Activated T-cell treated with anti-CD3 and anti-CD28 coated beads, Interleukin-2, amount 50 U/mL, for 72 hours (primary cell): ENCODE data around the gene BAIAP2L1. TPM values are rescaled to one million over a fixed set of nuclear protein-coding genes. Genes with fewer than 3 reads are reported as not detected.

Source experiments
- ATAC-seq, 2 donors: fragments of 150-1000 bp; cut with Tn5 transposase; replicated peaks in 1 of 2; 2 replicates each; pipeline ENCODE4 v1.10.0; 2021; ENCODE audit warnings: moderate library complexity in 2 of 2, mild to moderate bottlenecking in 1 of 2
- DNase-seq, 2 donors: peaks; one replicate each; pipeline ENCODE4 v3.0.0; 2021 to 2022; ENCODE audit warnings: mixed read lengths in 1 of 2
- H3K27ac Mint-ChIP-seq: one replicate; pipeline ENCODE4 v1.8.0; 2022; ENCODE audit warnings: mild to moderate bottlenecking, moderate library complexity, mixed read lengths
- H3K27me3 Mint-ChIP-seq: one replicate; pipeline ENCODE4 v1.8.0; 2022; ENCODE audit warnings: low read depth, mixed read lengths
- H3K36me3 Mint-ChIP-seq, 2 donors: one replicate each; pipeline ENCODE4 v1.8.0; 2022; ENCODE audit warnings: mixed read lengths in 2 of 2, mild to moderate bottlenecking in 1 of 2; ENCODE audit not compliant: insufficient read depth in 2 of 2
- H3K4me1 Mint-ChIP-seq: one replicate; pipeline ENCODE4 v1.8.0; 2022; ENCODE audit warnings: low read depth, mixed read lengths
- H3K4me3 Mint-ChIP-seq, 2 donors: one replicate each; pipeline ENCODE4 v1.8.0; 2022; ENCODE audit warnings: mild to moderate bottlenecking in 2 of 2, mixed read lengths in 2 of 2, moderate library complexity in 2 of 2
- H3K9me3 Mint-ChIP-seq, 2 donors: one replicate each; pipeline ENCODE4 v1.8.0; 2022; ENCODE audit warnings: mixed read lengths in 2 of 2
- total RNA-seq, 2 donors: library from RNA; stranded (reverse); gene quantifications; one replicate each; pipeline ENCODE4 v1.2.3, GENCODE V29; 2022

The BAIAP2L1 gene
- total RNA-seq, 2 donors from 2014 or later, result 5.1 to 9.6 TPM

DNA sequence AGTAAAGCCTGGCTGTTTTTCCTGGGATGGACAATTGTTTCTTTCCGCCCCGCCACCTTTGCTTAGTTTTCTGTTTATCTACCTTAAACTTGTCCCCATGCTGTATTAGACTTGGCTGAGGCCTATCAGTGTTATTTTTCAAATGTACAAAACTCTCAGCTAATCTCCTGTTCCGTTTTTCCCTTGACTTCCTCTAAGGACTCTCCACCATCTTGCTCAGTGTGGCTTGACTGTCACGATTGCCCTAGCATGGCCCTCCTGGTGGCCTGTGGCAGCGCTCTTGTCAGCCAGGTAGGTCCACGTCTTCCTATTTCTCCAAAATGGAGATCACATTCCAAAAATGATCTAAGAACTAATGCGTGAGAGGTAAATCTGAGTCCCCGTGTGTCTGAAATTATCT, 36.7 kb downstream of the BAIAP2L1 start:
- ATAC-seq (no peak), DNase-seq (no peak)
- Mint-ChIP-seq H3K9me3 (no peaks in the 10 kb centered on the region), H3K27me3 (no peaks in the 10 kb centered on the region), H3K27ac (no peak overlapping the region), H3K4me3 (no peak overlapping the region), H3K36me3 (no peaks in the 10 kb centered on the region), H3K4me1 (no peaks in the 10 kb centered on the region)

DNA sequence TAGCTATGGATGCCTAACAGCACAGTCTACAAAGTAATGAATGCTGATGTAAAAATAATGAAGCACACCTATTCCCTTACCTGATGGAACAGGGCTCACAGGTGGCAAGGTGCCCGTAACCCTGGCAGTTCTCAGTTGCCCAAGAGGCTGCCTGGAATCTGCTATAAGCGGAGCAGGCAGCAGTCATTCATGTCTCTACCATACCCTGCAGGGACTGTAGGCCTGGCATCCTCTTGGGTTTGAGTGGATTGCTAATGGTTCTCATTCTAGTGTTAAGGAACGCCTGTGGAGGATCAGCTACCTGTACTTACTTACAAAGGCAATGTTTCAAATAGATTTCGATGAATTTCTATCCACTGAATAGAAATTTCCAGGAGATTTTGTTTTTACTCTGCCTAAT, 38.4 kb downstream of the BAIAP2L1 start:
- H3K9me3 Mint-ChIP-seq, result no peaks in the 10 kb centered on the region

DNA sequence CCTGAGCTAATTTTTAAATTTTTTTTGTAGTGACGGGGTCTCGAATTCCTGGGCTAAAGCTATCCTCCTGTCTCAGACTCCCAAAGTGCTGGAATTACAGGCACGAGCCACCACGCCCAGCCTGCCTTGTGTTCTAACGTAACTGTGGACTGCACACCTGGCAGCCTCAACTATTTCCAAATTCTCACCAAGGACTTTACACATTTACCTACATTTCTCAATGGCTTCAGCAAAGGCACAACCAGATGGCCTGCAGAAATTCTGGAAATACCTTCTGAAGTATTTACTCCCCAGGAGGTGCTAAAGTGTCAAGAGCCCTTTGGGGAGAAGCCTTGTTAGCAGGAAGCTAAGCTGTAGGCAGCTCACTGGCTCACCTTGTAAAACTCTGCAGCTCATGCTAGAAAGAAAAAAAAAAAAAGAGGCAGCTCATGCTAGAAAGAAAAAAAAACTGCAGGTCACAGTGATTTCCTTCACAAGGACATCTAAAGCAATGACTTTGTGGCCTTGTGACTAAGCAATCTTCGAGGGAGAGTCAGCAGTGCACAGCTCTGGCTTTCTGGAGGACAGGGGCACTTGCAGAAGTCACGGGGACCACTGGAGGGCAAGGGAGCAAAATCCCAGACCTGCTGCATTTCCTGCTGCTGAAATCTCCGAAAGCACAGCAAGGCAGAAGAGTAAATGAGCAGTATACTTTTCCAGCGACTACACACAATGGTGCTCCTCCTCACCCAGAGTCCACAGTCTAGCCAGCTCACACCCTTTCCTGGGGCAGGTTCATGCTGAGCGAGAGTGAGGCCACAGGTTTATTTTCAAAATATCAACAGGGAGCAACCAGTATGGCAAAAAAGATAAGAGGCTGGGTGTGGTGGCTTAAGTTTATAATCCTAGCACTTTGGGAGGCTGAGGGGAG, 40.4 kb downstream of the BAIAP2L1 start:
- ATAC-seq, result no peak
- peak overlapping the region; percentile 15 for H3K27ac Mint-ChIP-seq
- H3K4me3 Mint-ChIP-seq, result no peak overlapping the region
- no peaks in the 10 kb centered on the region for H3K9me3 Mint-ChIP-seq
- no peaks in the 10 kb centered on the region for H3K36me3 Mint-ChIP-seq
- no peaks in the 10 kb centered on the region for H3K27me3 Mint-ChIP-seq
- H3K4me1 Mint-ChIP-seq, result no peaks in the 10 kb centered on the region
- DNase-seq, result no peak

More for the DNA sequence above, 38.4 kb downstream of the BAIAP2L1 start:
- Mint-ChIP-seq H3K27me3 (no peaks in the 10 kb centered on the region), H3K4me1 (no peaks in the 10 kb centered on the region), H3K4me3 (no peak overlapping the region), H3K27ac (no peak overlapping the region), H3K36me3 (no peaks in the 10 kb centered on the region)
- DNase-seq (no peak), ATAC-seq (no peak)

DNA sequence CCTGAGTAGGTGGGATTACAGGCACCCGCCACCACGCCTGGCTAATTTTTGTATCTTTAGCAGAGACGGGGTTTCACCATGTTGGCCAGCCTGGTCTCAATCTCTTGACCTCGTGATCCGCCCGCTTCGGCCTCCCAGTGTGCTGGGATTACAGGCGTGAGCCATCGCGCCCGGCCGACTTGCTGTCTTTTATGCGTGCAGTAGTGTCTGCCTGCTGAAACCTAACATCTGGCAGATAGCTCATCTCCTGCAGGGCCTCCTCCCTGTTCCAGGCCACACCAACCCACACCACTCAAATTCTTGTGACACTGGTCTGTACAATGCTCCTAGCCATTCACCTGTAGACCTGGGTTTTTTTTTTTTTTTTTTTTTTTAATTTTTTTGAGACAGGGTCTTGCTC, 41.5 kb downstream of the BAIAP2L1 start:
- H3K27ac Mint-ChIP-seq, result no peak overlapping the region
- no peaks in the 10 kb centered on the region for H3K36me3 Mint-ChIP-seq

DNA sequence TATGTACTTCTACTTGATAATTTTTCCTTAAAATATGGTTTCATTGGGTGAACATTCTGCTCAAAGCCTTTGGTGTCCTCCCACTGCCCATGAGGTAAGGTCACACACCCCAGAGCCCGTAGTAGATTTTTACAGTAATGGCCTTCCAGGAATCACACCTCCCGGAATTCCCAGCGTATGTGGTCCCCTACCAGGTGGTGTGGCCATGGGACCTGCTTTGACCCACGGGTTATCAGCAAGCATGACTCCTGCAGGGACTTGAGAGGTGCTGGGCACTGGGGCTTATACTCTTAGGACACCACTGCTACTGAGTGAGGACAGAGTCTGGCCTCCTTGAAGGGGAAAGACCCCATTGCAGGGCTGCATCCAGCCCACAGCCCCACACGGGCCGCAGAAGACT, 42.2 kb downstream of the BAIAP2L1 start:
- H3K36me3 Mint-ChIP-seq, result no peaks in the 10 kb centered on the region
- H3K27ac Mint-ChIP-seq, result no peak overlapping the region
- no peaks in the 10 kb centered on the region for H3K9me3 Mint-ChIP-seq
- no peaks in the 10 kb centered on the region for H3K27me3 Mint-ChIP-seq
- ATAC-seq, result no peak
- H3K4me3 Mint-ChIP-seq, result no peak overlapping the region
- H3K4me1 Mint-ChIP-seq, result no peaks in the 10 kb centered on the region
- DNase-seq, result no peak

More for the DNA sequence above, 41.5 kb downstream of the BAIAP2L1 start:
- Mint-ChIP-seq H3K9me3 (no peaks in the 10 kb centered on the region), H3K27me3 (no peaks in the 10 kb centered on the region), H3K4me1 (no peaks in the 10 kb centered on the region), H3K4me3 (no peak overlapping the region)
- DNase-seq (no peak), ATAC-seq (no peak)

DNA sequence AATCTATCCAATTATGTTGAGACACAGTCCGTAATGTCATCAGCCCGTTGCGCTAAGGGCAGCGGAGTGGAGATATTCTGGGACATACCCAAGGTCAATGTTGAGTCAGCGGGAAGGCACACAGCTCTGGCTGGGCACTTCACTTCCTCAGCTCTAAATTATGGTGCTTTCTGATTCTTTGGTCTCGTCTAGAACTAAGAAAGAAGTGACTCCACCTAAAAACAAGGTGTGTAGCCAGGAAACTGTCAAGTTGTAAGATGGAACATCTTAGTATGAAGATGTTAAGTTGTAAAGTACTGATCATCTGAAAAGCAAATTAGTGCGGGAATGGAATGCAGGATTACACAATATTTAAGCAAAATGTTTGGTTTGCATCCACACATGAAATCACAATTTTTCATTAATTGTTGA, 43.1 kb downstream of the BAIAP2L1 start:
- Mint-ChIP-seq H3K27me3 (no peaks in the 10 kb centered on the region), H3K4me3 (no peak overlapping the region), H3K36me3 (no peaks in the 10 kb centered on the region), H3K4me1 (no peaks in the 10 kb centered on the region), H3K27ac (no peak overlapping the region), H3K9me3 (no peaks in the 10 kb centered on the region)
- ATAC-seq, result no peak
- DNase-seq, result no peak

DNA sequence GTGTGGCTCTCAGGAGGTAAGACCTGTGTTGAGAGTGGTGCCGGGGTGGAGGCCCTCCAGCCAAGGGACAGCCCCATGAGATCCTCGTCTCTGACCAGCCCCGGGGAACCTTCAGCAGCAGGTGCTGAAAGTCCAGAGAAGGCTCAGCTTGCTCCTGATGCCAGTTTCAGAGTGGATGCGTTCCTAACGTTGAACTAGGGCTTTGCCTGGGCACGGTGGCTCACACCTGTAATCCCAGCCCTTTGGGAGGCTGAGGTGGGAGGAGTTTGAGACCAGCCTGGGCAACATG, 45.7 kb downstream of the BAIAP2L1 start:
- no peaks in the 10 kb centered on the region for H3K36me3 Mint-ChIP-seq
- DNase-seq (no peak), ATAC-seq (no peak)
- H3K4me1 Mint-ChIP-seq, result no peaks in the 10 kb centered on the region
- H3K27me3 Mint-ChIP-seq, result no peaks in the 10 kb centered on the region
- H3K27ac Mint-ChIP-seq, result no peak overlapping the region
- no peak overlapping the region for H3K4me3 Mint-ChIP-seq
- no peaks in the 10 kb centered on the region for H3K9me3 Mint-ChIP-seq

DNA sequence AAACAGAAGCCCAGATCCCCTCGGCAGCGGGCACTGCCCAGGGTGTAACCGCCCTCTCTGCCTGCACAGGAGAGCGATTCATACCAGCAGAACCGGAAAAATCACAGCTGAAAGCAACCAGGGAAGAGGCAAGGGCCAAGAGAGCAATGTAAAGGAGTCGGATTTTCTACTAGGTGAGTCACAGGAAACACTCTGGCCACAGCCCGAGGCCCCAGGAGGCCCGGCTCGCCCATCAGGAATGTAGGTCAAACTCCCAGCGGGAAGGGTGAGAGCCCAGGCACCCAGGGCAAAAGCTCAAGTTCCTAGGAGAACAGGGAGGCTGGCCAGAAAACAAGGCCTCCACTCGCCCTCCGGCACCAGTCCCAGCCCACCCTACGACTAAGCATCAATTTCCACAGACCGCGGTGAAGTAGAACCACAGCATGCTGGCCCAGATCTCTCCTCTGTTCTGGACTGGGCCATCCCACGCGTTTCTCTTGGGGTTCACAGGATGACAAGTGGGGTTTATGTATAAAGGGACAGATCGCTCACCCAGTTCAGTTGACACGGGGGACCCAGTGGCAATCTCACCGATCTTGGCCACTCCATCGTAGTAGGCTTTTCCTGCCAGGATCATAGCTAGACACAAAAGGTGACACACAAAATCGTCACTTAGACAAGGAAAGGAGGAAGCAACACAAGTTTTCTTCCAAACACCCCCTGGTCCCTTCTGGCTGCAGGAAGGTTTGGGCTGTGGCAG, 46.2 kb downstream of the BAIAP2L1 start:
- DNase-seq, result no peak
- H3K36me3 Mint-ChIP-seq, result no peaks in the 10 kb centered on the region
- H3K4me1 Mint-ChIP-seq, result no peaks in the 10 kb centered on the region
- H3K9me3 Mint-ChIP-seq, result no peaks in the 10 kb centered on the region
- no peak overlapping the region for H3K27ac Mint-ChIP-seq
- H3K4me3 Mint-ChIP-seq, result no peak overlapping the region
- no peak for ATAC-seq
- no peaks in the 10 kb centered on the region for H3K27me3 Mint-ChIP-seq

DNA sequence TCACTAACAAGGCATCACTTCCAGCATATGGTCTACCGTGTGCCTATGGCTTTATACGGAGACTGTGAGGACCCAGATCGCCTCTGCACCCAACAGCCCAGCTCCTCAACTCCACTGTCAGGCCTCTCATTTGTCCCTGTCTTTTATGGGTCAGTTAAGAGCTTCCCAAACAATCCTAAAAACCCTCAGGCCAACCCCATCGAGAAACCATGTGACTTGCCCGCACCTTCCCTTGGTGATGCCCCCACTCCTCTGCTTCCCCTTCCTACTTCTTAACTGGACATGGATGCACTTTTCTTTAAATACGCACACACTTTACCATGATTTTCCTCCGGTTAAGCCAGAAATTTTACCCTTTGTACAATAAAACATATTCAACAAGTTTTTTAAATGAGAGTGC, 46.8 kb downstream of the BAIAP2L1 start:
- no peaks in the 10 kb centered on the region for H3K36me3 Mint-ChIP-seq
- ATAC-seq (no peak), DNase-seq (no peak)
- H3K4me1 Mint-ChIP-seq, result no peaks in the 10 kb centered on the region
- no peak overlapping the region for H3K27ac Mint-ChIP-seq
- H3K9me3 Mint-ChIP-seq, result no peaks in the 10 kb centered on the region
- no peak overlapping the region for H3K4me3 Mint-ChIP-seq
- H3K27me3 Mint-ChIP-seq, result no peaks in the 10 kb centered on the region

DNA sequence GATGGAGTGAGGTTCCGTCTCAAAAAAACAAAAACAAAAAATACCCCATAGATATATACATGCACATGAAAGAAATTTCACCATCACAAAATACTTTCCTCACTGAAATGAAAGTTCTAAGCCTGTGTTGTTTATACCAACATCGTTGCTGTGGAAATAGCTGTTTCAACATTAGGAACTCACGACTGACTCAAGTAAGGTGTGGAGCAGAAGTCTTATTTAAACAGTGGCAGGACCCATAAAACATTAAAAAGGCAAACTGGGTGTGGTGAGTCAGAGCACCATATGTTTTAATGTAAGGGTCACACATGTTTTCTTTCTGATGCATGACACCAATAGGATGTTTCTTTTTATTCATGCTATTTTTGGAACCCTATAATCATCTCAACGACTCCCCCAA, 48.3 kb downstream of the BAIAP2L1 start:
- Mint-ChIP-seq H3K4me3 (no peak overlapping the region), H3K4me1 (no peaks in the 10 kb centered on the region), H3K27ac (no peak overlapping the region), H3K27me3 (no peaks in the 10 kb centered on the region), H3K9me3 (no peaks in the 10 kb centered on the region), H3K36me3 (no peaks in the 10 kb centered on the region)
- DNase-seq (no peak), ATAC-seq (no peak)

DNA sequence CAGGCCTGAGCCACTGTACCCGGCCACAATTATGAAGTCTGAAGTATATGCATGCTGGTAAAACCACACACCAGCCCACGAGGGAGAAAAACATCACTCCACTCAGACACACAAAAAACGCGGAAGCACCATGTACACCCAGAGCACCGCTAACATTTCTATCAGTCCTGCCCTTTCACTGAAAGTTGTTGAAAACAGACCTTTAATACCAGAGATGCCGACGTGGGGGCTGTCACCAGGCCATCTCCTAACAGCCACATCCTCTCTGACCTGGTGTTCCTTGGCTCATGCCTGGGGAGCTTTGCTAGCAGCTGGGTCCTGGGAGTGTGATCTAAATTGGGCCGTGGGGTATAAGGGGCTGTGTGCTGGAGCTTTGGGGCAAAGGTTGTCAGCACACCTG, 49.8 kb downstream of the BAIAP2L1 start:
- Mint-ChIP-seq H3K9me3 (no peaks in the 10 kb centered on the region), H3K27me3 (no peaks in the 10 kb centered on the region), H3K4me3 (no peak overlapping the region), H3K27ac (no peak overlapping the region), H3K36me3 (no peaks in the 10 kb centered on the region), H3K4me1 (peaks cover 6% of the 10 kb centered on the region)
- DNase-seq (no peak), ATAC-seq (no peak)

DNA sequence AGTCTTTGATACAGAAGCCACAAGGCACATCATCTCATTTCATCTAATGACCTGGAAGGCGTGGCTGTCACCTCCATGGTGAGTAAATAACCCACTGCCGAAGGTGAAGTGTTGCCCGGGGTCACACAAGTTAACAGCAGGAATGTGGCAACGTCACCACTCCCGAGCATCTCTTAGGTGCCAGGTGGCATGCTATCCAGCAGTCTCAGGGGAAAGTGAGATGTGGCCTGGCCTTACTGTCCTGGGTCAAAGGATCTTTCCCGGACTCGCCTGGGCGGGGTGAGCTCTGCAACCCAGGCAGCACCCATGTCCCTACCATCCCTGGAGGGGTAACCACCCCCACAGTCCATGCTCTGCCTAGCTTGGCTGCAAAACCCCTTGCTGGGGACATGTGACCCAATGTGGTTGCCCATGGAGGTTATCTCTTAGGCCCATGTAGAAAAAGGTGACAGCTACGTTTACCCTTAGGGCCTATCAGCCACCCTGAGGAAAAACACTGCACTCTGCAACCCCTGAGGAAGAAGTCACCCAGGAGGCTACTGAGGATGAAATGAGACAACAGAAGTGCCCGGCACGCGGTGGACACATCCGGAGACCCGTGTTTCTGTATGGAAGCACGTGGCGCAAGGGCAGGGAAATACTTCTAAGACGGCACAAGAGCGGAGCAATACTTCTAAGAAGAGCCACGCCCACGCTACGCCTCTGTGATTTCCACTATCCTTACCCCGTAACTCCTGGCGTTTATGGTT, 52.0 kb downstream of the BAIAP2L1 start:
- Mint-ChIP-seq H3K4me1 (peaks cover 6% of the 10 kb centered on the region), H3K36me3 (no peaks in the 10 kb centered on the region), H3K9me3 (no peaks in the 10 kb centered on the region), H3K27me3 (no peaks in the 10 kb centered on the region), H3K4me3 (no peak overlapping the region), H3K27ac (no peak overlapping the region)
- ATAC-seq, result no peak
- DNase-seq, result no peak

DNA sequence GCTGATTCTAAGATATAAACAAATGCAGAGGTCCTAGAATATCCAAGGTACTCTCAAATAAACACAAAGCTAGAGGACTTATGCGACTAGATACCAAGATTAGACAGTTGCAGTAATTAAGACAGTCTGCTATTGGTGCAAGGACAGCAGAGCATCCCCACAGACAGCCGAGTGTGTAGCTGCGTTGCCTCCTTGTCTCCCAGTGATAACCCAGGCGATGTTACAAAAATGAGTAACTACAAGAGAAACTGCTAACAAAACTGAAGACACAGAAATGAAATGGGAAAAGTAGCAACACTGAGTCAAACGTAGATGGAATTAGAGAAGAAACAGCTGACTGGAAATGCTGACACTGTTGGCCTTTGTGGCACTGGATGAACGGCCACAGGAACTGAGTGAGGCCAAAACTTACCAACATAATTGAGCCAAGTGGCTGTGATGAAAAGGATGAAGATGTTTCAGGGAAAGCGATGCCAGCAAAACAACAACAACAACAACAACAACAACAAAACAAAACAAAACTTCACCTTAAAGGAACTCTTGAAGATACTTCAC, 54.3 kb downstream of the BAIAP2L1 start:
- H3K4me3 Mint-ChIP-seq, result peak overlapping the region in 1 of 2 donors; percentile 41
- ATAC-seq (peak in 1 of 2 donors; percentile 73), DNase-seq (peak in 1 of 2 donors; percentile 3)
- H3K27me3 Mint-ChIP-seq, result no peaks in the 10 kb centered on the region
- no peaks in the 10 kb centered on the region for H3K9me3 Mint-ChIP-seq
- H3K27ac Mint-ChIP-seq, result no peak overlapping the region
- H3K36me3 Mint-ChIP-seq, result no peaks in the 10 kb centered on the region
- peaks cover 6% of the 10 kb centered on the region for H3K4me1 Mint-ChIP-seq
